Muscle of arm (tissue), 12 donors: ENCODE measurements around the gene FUT8. TPM values are rescaled to one million over a fixed set of nuclear protein-coding genes. Genes with fewer than 3 reads are reported as not detected.
"Not testable (repeated sequence)": the region's sequence is repeated elsewhere in the genome, so short reads cannot be mapped to it uniquely, and the experiment has no call there.

ENCODE experiments used
- DNase-seq: peaks from one replicate; pipeline ENCODE4 v3.0.0-alpha.2; 2013
- polyA plus RNA-seq, 12 donors: library from polyadenylated mRNA; unstranded; fragments of 120-200 nt; gene quantifications; one replicate each; pipeline ENCODE4 v1.2.1, GENCODE V29; 2013; ENCODE audit not compliant: insufficient read length in 12 of 12

FUT8 gene
- polyA plus RNA-seq, 12 donors: 12.2 to 23.8 (median 14.3) TPM; not detected in 1

DNA sequence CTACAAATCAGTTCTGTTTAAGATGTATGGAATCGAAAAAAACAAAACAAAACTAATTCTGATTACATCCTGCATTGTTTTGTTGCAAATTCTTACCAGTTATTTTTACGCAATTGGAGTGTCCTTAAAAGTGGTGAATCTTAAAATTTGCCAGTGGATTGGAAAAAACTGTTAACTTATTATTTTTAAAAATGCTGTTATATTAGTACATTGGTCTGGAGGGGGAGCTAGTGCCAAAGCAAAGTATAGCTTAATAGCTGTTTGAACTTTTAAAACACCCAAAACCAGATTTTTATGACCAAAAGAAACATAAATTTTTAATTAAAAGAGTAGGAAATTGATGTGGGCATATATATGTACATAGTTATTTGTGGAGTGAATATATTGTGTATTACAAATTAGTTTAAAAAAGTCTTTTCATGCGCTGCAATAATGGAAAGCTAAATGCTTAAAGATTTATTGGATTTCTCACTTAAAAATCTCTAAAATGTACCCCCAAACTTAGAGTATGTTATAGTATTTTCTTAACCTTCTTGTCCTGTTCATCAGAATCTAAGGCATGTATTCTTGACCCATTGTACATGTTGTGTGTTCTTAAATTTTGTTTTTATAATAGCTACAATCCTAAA, 2.5 kb downstream of the FUT8 start:
- peak; percentile 42 for DNase-seq

DNA sequence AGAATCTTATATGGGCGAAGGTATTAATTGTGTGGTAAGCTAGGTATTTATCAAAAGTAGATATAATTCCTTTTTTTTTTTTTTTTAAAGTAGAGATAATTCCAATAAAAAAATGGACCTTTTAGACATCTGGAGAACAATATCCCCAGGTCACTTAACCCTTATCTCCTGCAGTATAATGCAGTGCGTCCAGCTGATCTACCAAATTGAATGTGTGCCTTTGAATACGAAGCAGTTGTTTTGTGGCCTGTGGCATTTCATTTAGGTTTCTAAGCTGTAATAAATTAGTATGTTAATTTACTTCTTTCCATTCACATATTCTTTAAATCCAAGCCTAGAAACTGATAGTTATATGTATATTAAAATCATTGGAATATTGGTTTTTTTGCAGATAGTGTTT, 3.1 kb downstream of the FUT8 start:
- DNase-seq: no peak

DNA sequence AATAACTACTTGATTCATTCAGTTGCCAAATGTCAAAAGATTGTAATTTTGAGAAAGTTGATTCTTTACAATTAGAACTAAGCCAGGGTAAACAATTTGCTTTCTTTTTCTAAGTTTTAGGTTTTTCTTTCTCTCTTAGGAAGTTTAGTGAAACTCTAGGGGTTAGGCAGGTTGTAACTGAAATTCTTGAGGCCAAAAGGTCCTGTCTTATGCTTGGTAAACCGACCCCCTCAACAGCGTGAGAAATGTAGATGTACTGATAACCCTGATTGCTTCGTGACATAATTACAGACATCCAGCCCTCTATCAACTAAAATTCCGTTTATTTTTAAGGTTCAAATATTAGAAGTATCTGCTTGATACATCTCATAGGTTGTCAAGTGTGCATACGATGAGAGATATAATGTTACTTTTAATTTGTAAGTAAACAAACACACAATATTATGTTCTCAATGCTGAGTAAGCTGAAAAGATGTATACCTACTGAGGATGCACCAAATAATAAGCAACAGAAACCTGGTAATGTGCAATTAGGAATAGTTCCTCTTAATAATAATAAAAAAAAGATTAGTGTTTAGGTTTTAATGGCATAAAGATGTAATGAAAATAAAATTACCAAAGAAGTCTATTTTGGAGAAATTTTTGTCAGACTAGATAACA, 7.2 kb downstream of the FUT8 start:
- DNase-seq: no peak

DNA sequence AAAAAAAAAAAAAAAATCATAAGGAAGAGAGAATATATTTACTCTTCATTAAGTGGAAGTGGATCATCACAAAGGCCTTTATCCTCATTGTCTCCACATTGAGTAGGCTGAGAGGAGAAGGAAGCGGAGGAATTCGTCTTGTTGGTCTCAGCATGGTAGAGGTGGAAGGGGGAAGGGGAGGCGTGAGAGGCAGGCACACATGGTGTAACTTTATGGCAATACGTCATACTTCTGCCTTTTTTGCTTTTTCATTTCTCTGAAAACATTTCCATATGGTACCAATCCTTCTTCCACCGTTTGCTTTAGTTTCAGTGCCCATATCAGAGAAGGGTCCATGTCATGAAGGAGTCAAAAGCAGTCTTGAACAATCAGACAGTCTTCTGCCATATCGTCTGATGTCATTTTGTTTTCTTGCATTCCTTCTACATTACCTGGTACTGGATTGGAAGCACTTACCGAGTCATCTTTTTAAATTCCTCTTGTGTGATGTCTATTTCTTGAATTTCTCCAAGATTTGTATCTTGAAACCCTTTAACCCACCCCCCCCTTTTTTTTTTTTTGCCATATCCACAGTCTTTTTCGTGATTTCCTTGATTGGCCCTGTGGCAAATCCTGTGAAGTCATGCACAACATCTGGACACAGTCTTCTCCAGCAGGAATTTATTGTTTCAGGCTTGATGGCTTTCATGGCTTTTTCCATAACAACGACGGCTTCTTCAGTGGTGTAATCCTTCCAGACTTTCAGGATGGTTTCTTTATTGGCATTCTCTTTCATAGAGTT, 8.9 kb downstream of the FUT8 start:
- DNase-seq: no peak

DNA sequence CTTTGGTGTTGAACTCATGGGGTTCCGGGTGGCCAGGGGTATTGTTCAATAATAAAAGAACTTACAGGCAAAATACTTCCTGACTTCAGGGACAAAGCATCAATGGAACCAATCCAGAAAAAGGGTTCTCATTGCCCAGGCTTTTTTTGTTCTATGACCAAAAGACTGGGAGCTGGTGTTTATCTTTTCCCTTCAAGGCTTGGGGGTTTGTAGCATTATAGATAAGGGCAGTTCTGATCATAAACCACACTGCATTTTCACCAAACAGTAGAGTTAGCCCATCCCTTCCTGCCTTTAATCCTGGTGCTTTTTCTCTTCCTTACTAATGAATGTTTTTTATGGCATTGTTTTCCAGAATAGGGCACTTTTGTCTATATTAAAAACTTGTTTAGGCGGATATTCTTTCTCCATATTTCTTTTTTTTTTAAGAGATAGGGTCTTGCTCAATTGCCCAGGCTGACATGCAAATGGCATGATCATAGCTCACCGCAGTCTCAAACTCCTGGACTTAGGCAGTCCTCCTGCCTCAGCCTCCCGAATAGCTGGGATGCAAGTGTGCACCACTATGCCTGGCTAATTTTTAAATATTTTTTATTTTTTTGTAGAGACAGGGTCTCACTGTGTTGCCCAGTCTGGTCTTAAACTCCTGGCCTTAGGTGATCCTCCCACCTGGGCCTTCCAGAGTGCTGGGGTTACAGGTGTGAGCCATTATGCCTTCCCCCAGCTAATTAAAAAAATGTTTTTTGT, 9.7 kb downstream of the FUT8 start:
- DNase-seq: no peak

DNA sequence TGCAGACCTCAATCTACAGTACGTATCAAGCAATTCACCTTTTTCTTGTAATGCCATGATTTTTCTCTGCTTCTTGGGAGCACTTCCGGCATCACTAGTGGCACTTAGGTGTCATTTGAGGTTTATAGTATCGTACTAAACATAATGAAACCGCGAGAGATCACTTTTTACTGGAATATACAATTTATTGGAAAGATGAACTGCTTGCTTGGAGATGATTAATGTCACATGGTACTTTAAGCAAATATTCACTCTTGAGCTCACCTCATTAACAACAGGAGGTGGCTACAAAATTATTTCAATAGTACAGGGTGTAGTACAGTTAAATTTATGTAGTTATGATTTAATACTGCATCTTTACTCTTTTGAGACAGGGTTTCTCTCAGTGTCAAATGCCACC, 11.5 kb downstream of the FUT8 start:
- DNase-seq: no peak

DNA sequence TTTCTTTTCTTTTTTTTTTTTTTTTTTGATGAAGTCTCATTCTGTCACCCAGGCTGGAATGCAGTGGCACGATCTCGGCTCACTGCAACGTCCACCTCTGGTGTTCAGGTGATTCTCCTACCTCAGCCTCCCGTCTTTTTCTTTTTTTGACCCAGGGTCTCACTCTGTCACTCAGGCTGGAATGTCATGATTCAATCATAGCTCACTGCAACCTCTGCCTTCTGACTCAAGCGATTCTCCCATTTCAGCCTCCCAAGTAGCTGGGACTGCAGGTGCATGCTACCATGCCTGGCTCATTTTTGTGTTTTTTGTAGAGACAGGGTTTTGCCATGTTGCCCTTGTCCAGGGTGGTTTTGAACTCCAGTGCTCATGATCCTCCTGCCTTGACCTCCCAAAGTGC, 12.0 kb downstream of the FUT8 start:
- DNase-seq: no peak

DNA sequence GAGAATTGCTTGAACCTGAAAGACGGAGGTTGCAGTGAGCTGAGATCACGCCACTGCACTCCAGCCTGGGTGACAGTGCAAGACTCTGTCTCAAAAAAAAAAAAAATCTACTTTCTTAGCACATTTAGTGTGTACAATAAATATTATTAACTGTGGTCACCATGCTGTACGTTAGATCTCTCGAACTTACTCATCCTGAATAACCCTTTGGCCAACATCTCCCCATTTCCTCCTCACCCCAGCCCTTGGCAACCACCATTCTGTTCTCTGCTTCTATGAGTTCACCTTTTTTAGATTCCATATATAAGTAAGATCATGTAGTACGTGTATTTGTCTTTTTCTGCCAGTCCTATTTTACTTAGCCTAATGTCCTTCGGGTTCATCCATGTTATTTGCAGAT, 13.4 kb downstream of the FUT8 start:
- DNase-seq: no peak

DNA sequence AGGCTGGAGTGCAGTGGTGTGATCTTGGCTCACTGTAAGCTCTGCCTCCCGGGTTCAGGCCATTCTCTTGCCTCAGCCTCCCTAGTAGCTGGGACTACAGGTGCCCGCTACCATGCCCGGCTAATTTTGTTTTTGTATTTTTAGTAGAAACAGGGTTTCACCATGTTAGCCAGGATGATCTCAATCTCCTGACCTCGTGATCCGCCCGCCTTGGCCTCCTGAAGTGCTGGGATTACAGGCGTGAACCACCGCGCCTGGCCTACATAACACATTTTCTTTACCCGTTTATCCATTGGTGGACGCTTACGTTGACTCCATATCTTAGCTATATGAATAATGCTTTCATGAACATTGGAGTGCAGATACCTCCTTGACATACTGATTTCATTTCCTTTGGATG, 14.4 kb downstream of the FUT8 start:
- not testable (repeated sequence) for DNase-seq

DNA sequence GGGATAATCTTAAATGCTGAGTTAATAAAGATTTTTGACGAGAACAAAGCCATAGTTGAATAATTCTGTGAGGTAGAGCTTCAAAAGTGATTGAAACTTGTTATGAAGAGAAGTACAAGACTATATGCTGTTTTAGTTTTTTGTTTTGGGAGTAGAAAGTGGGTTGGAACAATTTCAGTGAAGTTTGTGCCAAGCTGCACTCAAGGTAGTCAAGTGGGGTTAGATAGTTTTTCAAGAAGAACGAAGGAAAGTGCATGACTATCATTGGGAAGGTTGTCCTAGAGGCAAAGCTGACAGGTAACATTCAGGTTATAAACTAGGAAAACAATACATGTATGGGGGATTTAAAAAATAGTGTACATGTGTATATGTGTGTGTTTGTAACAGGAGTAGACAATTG, 16.2 kb downstream of the FUT8 start:
- no peak for DNase-seq

DNA sequence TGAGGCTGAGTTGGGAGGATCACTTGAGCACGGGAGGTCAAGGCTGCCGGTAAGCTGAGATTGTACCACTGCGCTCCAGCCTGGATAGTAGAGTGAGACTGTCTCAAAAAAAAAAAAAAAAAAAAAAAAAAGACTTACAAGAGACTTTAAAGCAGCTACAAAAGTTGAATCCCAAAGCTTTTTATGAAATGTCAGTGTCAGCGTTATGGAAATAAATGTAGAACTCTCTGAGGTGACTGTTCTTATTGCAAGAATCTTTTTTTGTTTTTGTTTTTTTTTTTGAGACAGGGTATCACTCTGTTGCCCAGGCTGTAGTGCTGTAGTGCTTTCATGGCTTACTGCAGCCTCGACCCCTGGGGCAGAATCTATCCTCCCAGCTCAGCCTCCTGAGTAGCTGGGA, 17.2 kb downstream of the FUT8 start:
- DNase-seq: no peak

DNA sequence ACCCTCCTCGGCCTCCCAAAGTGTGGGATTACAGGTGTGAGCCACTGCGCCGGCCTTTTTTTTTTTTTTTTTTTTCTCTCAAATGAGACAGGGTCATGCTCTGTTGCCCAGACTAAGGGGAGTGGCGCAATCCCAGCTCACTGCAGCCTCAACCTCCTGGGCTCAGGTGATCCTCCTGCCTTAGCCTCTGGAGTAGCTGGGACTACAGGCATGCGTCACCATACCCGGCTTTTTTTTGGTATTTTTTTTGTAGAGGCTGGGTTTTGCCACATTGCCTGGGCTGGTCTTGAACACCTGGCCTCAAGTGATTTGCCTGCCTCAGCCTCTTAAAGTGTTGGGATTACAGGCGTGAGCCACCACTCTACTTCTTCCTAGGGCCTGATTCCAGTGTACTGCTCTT, 18.7 kb downstream of the FUT8 start:
- DNase-seq: no peak

DNA sequence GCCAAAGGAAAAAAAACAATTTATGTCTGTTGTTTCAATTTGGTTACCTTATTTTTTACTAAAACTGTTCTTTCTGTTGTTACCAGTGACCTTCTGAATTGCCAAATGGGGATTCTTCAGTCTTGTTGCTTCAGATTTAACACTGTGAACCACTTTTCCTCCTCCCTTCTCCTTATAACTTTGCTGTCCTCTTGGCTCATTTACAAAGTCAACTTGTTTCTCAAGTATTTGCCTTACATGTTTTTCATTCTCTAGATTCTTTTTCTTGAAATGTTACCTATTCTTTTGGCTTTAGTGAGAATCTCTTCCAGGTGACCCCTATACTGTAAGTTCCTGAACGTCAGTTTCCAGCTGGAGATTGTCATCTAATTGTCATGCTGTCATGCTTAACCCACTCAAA, 19.4 kb downstream of the FUT8 start:
- DNase-seq: no peak

DNA sequence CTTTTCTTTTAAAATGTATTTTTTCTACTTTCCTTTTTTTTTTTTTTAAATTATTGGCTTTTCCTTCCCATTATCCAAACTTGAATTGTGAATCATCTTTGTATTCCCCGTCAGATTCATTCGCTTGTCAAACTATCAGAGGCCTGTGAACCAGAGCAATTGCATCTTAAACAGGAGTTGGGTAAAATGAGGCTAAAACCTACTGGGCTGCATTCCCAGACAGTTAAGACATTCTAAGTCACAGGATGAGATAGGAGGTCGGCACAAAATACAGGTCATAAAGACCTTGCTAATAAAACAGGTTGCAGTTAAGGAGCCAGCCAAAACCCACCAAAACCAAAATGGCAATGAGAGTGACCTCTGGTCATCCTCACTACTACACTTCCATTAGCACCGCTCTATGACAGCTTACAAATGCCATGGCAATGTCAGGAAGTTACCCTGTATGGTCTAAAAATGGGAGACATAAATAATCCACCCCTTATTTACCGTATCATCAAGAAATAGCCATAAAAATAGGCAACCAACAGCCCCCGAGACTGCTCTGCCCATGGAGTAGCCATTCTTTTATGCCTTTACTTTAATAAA, 19.9 kb downstream of the FUT8 start:
- no peak for DNase-seq

DNA sequence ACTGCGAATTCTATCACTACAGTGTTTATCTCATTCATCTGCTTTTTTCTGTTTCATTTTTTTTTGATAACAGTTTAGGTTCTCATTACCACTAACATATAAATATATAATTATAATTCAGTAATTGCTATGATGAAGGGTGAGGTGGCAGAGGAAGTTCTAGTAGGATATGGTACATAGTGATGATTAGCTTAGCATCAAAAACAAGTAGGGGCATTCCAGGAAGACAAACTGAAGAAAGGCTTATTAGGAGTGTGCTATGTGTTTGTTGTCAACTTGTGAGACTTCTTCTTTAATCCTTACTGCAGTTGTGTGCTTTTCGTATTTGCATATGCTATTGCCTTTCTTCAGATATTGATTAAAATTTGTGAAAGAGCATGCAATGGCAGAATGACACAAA, 20.6 kb downstream of the FUT8 start:
- no peak for DNase-seq

DNA sequence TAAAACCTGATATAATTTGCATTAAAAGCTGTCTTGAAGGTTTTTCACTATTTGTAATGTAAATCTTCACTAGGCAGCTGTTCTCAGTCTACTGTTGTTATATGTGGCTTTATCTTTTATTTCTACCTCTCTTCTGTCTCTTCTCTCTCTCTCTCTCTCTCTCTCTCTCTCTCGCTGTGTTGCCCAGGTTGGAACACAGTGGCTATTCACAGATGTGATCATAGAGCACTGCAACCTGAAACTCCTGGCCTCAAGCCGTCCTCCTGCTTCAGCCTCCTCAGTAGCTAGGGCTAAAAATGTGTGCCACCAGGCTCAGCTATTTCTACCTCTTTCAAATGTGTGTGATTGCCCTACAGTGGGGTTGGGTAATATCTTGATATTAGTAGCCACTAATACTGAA, 21.1 kb downstream of the FUT8 start:
- no peak for DNase-seq

DNA sequence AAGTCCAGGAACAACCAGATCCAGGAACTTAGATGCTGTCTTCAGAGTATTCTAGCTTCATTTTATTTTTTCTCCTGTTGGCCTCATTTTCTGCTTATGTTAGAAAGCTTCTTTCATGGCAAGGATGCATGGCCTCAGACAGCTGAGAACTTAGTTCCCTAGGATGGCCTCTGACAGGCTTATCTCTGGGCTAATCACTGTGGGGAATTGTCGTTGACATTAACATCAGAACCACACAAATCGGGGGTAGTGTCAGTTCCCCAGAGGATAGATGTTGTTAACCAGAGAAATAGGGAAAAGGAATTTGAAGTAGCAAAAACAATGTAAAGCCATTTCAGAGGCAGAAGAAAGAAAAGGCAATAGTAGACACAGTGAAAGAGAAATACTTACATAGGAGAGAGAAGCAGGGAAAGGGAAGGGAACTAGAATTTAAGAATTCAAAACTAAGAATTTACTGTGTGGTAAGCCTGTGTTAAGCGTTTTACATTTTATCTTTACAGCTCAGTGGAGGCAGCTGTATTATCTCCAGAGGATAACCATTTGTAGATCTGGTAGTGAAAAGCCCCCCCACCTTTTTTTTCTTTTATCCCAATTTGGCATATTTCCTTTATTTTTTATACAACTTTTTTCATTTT, 21.8 kb downstream of the FUT8 start:
- DNase-seq: no peak

DNA sequence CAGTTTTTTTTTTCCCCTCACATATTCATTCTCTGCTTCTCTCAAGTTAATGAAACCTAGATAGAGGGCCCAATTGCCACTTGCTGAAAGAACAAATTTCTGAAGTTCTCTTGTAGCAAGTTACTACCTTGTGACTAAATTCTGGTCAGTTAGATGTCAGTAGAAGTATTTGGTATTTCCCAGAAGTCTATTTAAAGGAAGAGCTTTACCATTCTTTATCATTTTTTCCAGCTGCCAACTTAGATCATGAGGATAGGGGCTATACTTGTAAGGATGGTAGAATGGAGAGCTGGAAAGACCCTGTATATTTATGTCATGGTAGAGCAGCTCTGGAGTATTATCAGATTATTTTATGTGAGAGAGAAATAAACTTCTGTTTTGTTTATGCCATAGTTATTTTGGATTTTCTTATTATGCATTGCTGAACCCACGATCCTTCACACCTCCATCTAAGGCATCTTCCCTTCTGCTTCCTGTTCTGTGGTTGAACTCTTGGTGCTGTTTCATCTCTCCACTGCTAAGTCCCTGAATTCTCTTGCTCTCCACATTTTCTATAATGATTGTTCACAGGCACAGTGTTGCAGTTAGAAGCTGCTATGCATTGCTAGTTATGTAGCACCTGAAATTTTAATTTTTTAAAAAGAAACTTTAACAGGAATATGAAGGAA, 25.9 kb downstream of the FUT8 start:
- DNase-seq: no peak

DNA sequence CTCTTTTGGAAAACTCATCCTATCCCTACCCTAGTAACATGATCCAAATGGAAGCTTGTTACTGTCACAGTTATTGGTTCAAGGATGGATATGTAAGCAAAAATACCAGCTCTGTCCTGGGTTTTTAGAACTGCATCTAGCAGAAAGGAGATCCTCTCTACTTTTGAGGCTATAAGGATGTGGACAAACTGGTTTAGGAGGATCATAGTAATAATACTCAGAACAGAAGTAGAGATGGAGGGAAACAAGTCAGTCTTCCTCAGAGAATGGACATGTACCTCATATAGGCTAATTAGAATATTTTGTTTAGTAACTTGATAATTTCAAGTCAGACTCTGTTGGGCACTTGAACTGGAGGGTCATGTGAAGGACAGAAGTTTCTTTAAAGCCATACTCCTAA, 26.6 kb downstream of the FUT8 start:
- DNase-seq: no peak

DNA sequence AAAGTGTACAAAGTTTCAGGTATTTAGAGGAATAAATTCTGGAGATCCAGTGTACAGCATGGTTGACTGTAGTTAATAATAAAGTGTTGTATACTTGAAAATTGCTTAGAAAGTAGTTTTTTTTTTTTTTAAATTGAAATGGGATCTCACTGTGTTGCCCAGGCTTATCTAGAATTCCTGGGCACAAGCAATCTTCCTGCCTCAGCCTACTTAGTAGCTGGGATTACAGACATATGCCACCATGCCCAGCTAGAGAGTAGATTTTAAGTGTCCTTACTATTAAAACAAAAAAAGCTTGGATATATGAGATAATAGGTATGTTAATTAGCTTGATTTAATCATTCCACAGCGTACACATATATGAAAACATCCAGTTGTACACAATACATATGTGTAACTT, 27.7 kb downstream of the FUT8 start:
- DNase-seq: no peak

DNA sequence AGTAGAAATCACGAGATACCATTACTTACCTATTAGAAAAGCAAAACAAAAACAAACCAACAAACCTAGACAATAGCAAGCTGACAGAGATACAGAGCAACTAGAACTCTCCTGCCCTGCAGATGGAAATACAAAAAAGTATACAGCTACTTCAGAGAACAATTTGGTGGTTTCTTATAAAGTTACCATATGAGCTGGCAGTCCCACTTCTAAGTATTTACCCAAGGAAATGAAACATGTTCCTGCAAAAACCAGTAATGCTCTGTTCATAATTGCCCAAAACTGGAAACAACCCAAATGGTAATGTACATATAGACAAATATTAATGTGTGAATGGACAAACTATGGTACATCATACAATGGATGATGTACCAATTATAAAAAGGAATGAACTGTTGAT, 31.7 kb downstream of the FUT8 start:
- no peak for DNase-seq
